Esophagus muscularis mucosa (tissue), 4 donors: ENCODE measurements around the gene SYT15.

Experiments
- EP300 ChIP-seq: sonication (generic); formaldehyde crosslinking; IDR thresholded peaks from one replicate; pipeline ENCODE4 v1.6.1; 2017; ENCODE audit warnings: antibody characterized with exemption
- POLR2A ChIP-seq: fragments of 450-650 bp; IDR thresholded peaks from one replicate; pipeline ENCODE4 v1.6.1; 2017; ENCODE audit warnings: antibody characterized with exemption, moderate library complexity, mild to moderate bottlenecking, low read depth
- POLR2AphosphoS5 ChIP-seq, 2 donors: sonication (generic); formaldehyde crosslinking; IDR thresholded peaks; one replicate each; pipeline ENCODE4 v1.6.1; 2017; ENCODE audit warnings: antibody characterized with exemption in 2 of 2
- TF ChIP-seq, protein P1 (sequence below), 3 experiments: fragments of 200-600 bp in 2 of 3; fragments of 450-650 bp in 1 of 3; sonication (generic) in 2 of 3; IDR thresholded peaks; one replicate each; pipeline ENCODE4 v1.5.1; 2017 to 2019; ENCODE audit warnings: antibody characterized with exemption in 3 of 3, mild to moderate bottlenecking in 2 of 3, moderate library complexity in 1 of 3

DNA sequence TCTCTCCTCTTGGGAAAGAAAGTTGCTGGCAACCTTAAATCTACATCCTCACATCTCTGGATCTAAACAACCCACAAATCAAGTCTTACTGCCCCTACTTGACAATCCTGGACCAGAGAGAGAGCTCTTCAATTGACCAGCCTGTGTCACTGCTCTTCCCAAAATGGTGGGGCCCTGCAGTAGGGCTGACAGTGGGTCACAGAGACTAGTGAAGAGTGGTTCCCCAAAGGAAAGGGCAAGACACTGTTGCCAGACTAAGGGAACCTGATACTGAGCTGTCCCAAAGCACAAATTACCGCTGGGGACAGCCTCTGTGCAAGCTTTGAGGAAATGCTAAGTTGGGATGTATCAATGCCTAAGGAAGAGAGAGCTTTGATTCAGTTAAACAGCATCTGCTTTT, 18.0 kb upstream of the SYT15 start:
- TF ChIP-seq, protein P1, sequence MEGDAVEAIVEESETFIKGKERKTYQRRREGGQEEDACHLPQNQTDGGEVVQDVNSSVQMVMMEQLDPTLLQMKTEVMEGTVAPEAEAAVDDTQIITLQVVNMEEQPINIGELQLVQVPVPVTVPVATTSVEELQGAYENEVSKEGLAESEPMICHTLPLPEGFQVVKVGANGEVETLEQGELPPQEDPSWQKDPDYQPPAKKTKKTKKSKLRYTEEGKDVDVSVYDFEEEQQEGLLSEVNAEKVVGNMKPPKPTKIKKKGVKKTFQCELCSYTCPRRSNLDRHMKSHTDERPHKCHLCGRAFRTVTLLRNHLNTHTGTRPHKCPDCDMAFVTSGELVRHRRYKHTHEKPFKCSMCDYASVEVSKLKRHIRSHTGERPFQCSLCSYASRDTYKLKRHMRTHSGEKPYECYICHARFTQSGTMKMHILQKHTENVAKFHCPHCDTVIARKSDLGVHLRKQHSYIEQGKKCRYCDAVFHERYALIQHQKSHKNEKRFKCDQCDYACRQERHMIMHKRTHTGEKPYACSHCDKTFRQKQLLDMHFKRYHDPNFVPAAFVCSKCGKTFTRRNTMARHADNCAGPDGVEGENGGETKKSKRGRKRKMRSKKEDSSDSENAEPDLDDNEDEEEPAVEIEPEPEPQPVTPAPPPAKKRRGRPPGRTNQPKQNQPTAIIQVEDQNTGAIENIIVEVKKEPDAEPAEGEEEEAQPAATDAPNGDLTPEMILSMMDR (IDR thresholded peaks at IDR 0.05): no peak
- TF ChIP-seq POLR2A (no peak), EP300 (no peak), POLR2AphosphoS5 (IDR thresholded peaks at IDR 0.05) (no peak)
